Spleen (tissue), 11 donors: Measurements from ENCODE around the gene TSC1. TPM values are rescaled to one million over a fixed set of nuclear protein-coding genes. Genes with fewer than 3 reads are reported as not detected.
A peak's percentile ranks its signal among the peaks of the same experiment; 100 is the strongest.

ENCODE experiments used
- DNase-seq: peaks from one replicate; pipeline ENCODE4 v3.0.0-alpha.2; 2020
- H3K27ac ChIP-seq, 8 donors: fragments of 200-600 bp; sonication (generic) in 7 of 8; 1 replicate in 4 of 8; 2 replicates in 4 of 8; pipeline versions ENCODE4 v1.5.0 to v1.8.0; 2016 to 2021; ENCODE audit warnings: inconsistent platforms in 4 of 8, mild to moderate bottlenecking in 4 of 8, moderate library complexity in 1 of 8
- H3K27me3 ChIP-seq, 7 donors: fragments of 200-600 bp; sonication (generic) in 6 of 7; replicated peaks in 1 of 7; 1 replicate in 4 of 7; 2 replicates in 3 of 7; pipeline versions ENCODE4 v1.5.0 to v1.8.0; 2016 to 2021; ENCODE audit warnings: inconsistent platforms in 3 of 7, mild to moderate bottlenecking in 1 of 7
- H3K36me3 ChIP-seq, 6 donors: fragments of 200-600 bp; sonication (generic) in 5 of 6; 1 replicate in 4 of 6; 2 replicates in 2 of 6; pipeline versions ENCODE4 v1.5.0 to v1.8.0; 2016 to 2021; ENCODE audit warnings: inconsistent platforms in 2 of 6
- H3K4me1 ChIP-seq, 6 donors: fragments of 200-600 bp; sonication (generic) in 5 of 6; 1 replicate in 3 of 6; 2 replicates in 3 of 6; pipeline versions ENCODE4 v1.5.0 to v1.8.0; 2016 to 2021; ENCODE audit warnings: inconsistent platforms in 3 of 6
- H3K4me3 ChIP-seq, 8 donors: fragments of 200-600 bp; sonication (generic) in 7 of 8; 1 replicate in 4 of 8; 2 replicates in 4 of 8; pipeline versions ENCODE4 v1.5.0 to v1.8.0; 2016 to 2021; ENCODE audit warnings: inconsistent platforms in 4 of 8, mild to moderate bottlenecking in 4 of 8, moderate library complexity in 2 of 8
- H3K9me3 ChIP-seq, 8 donors: fragments of 200-600 bp; sonication (generic) in 7 of 8; 1 replicate in 4 of 8; 2 replicates in 4 of 8; pipeline versions ENCODE4 v1.5.0 to v1.8.0; 2016 to 2021; ENCODE audit warnings: inconsistent platforms in 4 of 8
- CTCF ChIP-seq, 11 experiments: fragments of 200-600 bp in 7 of 11; fragments of 450-650 bp in 4 of 11; sonication (generic) in 4 of 11; IDR thresholded peaks in 8 of 11; conservative IDR thresholded peaks in 3 of 11; 1 replicate in 7 of 11; 2 replicates in 4 of 11; pipeline versions ENCODE4 v1.4.0 to v1.8.0; 2016 to 2021; ENCODE audit warnings: antibody characterized with exemption in 11 of 11, inconsistent platforms in 4 of 11, mild to moderate bottlenecking in 1 of 11
- POLR2A ChIP-seq, 3 donors: fragments of 450-650 bp; IDR thresholded peaks; one replicate each; pipeline ENCODE4 v1.5.1; 2017; ENCODE audit warnings: antibody characterized with exemption in 3 of 3, mild to moderate bottlenecking in 1 of 3
- POLR2AphosphoS5 ChIP-seq, 3 donors: sonication (generic); formaldehyde crosslinking; IDR thresholded peaks; one replicate each; pipeline ENCODE4 v1.5.1; 2017; ENCODE audit warnings: antibody characterized with exemption in 3 of 3
- WGBS, 5 donors: extraction: QIAGEN DNeasy Blood & Tissue Kit in 3 of 5; methylation state at CpG; one replicate each; pipeline versions ENCODE4 v1.1.5 to v1.1.7; 2013 to 2018; 5-methylcytosine and 5-hydroxymethylcytosine counted together
- intact Hi-C: fragments of 100-400 bp; cut with DNase I; formaldehyde crosslinking; loops from one replicate; pipeline ENCODE4 v1.15.0; 2023; ENCODE audit warnings: low total_unique reads
- polyA plus RNA-seq, 3 donors: library from polyadenylated mRNA; stranded (reverse); fragments of 200-250 nt; gene quantifications; one replicate each; pipeline ENCODE4 v1.2.1, GENCODE V29; 2013
- total RNA-seq, 7 donors: library from RNA; depleted of rRNA in 3 of 7; stranded (reverse); fragments of >200 nt in 3 of 7; fragmentation: NEBNext Ultra II Directional in 4 of 7; extraction: Animal tissue kit (Norgen Biotek cat#: 25700) in 4 of 7; gene quantifications; one replicate each; pipeline versions ENCODE4 v1.1.0 to v1.2.1, GENCODE V29; 2016 to 2021
- donor health status: healthy with polysubstance abuse.
- donor health status: DM: no; HTN: no; CAD: no; lungs with moderate emphysema.
- donor health status: DM: no; HTN: no; CAD: no.
- donor health status: Bipolar disorder and iron deficiency.
- donor health status: healthy.
- donor health status: DM: no; HTN: no; CAD: no.
- donor health status: DM: yes; HTN: yes; CAD: no.

TSC1 gene
- total and polyA plus RNA-seq, 10 donors = 6.9 to 80.6 (median 51.6) TPM

GRCh38 chr9:132894862-132895835 lies 49.3 kb downstream of the TSC1 start:
- Histone ChIP-seq H3K27ac (no peak overlapping the region), H3K36me3 (peaks cover 0 to 83% (median 58%) of the 10 kb centered on the region in 6 donors), H3K27me3 (no peaks in the 10 kb centered on the region), H3K9me3 (no peaks in the 10 kb centered on the region), H3K4me3 (no peak overlapping the region), H3K4me1 (peaks cover 0 to 8% (median 0%) of the 10 kb centered on the region in 6 donors)
- intact Hi-C loops = no loop called here
- DNase-seq = no peak
- 85 to 94% (median 89%) methylated on average over 9 of the region's 9 CpGs for WGBS, 5 donors
- TF ChIP-seq CTCF (IDR thresholded peaks at IDR 0.05 in 8 of 11, conservative IDR thresholded peaks at IDR 0.05 in 3 of 11) = no peak
- no peak for TF ChIP-seq POLR2A (IDR thresholded peaks at IDR 0.05)
- no peak for TF ChIP-seq POLR2AphosphoS5 (IDR thresholded peaks at IDR 0.05)

- Histone ChIP-seq H3K4me3 (no peak overlapping the region), H3K27me3 (no peaks in the 10 kb centered on the region), H3K36me3 (peaks cover 0 to 75% (median 50%) of the 10 kb centered on the region in 6 donors), H3K9me3 (no peaks in the 10 kb centered on the region), H3K27ac (no peak overlapping the region), H3K4me1 (peaks cover 0 to 12% (median 0%) of the 10 kb centered on the region in 6 donors)
- 77 to 92% (median 82%) methylated on average over 5 of the region's 5 CpGs for WGBS, 5 donors
- intact Hi-C loops = no loop called here
- no peak for DNase-seq
- TF ChIP-seq CTCF (IDR thresholded peaks at IDR 0.05 in 8 of 11, conservative IDR thresholded peaks at IDR 0.05 in 3 of 11) (no peak), POLR2A (IDR thresholded peaks at IDR 0.05) (no peak), POLR2AphosphoS5 (IDR thresholded peaks at IDR 0.05) (no peak)
Observed at GRCh38 chr9:132894346-132894745, 50.1 kb downstream of the TSC1 start.

GRCh38 chr9:132892400-132892799 lies 52.0 kb downstream of the TSC1 start:
- H3K4me1 ChIP-seq = peaks cover 0 to 29% (median 9%) of the 10 kb centered on the region in 6 donors
- no peaks in the 10 kb centered on the region for H3K27me3 ChIP-seq
- intact Hi-C loops = no loop called here
- H3K27ac ChIP-seq = peak overlapping the region in 1 of 8 donors; percentile 60
- TF ChIP-seq POLR2AphosphoS5 (IDR thresholded peaks at IDR 0.05) = no peak
- TF ChIP-seq CTCF (IDR thresholded peaks at IDR 0.05 in 8 of 11, conservative IDR thresholded peaks at IDR 0.05 in 3 of 11) = no peak
- TF ChIP-seq POLR2A (IDR thresholded peaks at IDR 0.05) = no peak
- 81 to 93% (median 89%) methylated on average over 9 of the region's 9 CpGs for WGBS, 5 donors
- peak; percentile 61 for DNase-seq
- peaks cover 0 to 60% (median 32%) of the 10 kb centered on the region in 6 donors for H3K36me3 ChIP-seq
- no peak overlapping the region for H3K4me3 ChIP-seq
- no peaks in the 10 kb centered on the region for H3K9me3 ChIP-seq

GRCh38 chr9:132888151-132888550 lies 56.3 kb downstream of the TSC1 start:
- 71 to 97% (median 82%) methylated on average over 5 to 18 of the region's 18 CpGs for WGBS, 5 donors
- peak; percentile 75 for DNase-seq
- H3K4me1 ChIP-seq = peaks cover 0 to 38% (median 9%) of the 10 kb centered on the region in 6 donors
- H3K36me3 ChIP-seq = peaks cover 0 to 20% (median 4%) of the 10 kb centered on the region in 6 donors
- intact Hi-C loops = no loop called here
- H3K27me3 ChIP-seq = no peaks in the 10 kb centered on the region
- peak overlapping the region in 1 of 8 donors; percentile 6 for H3K4me3 ChIP-seq
- H3K9me3 ChIP-seq = no peaks in the 10 kb centered on the region
- peak overlapping the region in 4 of 8 donors; percentile 56 to 71 (median 63) for H3K27ac ChIP-seq
- no peak for TF ChIP-seq POLR2A (IDR thresholded peaks at IDR 0.05)
- TF ChIP-seq CTCF (IDR thresholded peaks at IDR 0.05 in 8 of 11, conservative IDR thresholded peaks at IDR 0.05 in 3 of 11) = no peak
- no peak for TF ChIP-seq POLR2AphosphoS5 (IDR thresholded peaks at IDR 0.05)
